Measurements from ENCODE around the gene SNAP47.

The SNAP47 gene

DNA sequence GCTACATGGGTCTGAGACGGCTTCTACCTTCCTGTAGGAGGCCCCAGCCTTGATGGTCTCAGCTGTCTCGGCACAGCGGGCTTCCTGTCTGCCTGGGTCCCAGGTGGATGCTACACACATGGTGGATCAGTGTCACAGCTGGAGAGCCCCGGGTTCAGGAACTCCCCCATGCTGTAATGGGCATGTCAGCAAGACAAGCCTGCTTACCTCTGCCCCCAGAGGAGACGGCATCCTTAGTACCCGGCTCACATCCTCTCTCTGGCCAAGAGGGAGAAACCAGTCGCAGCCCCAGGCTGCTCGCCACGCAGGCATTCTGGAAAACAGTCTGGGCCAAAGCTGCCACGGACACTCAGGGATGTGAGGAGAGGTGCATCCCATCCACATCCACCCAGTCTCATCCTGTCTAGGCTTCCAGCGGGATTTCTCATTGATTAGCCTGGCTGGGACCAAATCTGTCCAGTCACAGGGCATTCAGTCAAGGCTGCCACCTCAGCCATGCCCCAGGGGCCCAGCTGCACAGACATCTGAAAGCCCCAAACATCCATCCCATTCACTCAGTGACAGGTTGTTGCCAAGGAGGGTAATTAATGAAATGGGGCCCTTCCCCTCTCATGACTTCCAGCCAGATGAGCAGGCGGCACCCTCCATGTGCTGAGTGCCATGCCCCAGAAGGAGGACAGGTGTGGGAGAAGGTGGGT, 10.5 kb downstream of the SNAP47 start:
- no peak overlapping the region for H3K4me3 ChIP-seq (ENCODE audit: low read depth, low read length)
- no peak for DNase-seq (ENCODE audit: low read depth)
- TF ChIP-seq, protein P1, sequence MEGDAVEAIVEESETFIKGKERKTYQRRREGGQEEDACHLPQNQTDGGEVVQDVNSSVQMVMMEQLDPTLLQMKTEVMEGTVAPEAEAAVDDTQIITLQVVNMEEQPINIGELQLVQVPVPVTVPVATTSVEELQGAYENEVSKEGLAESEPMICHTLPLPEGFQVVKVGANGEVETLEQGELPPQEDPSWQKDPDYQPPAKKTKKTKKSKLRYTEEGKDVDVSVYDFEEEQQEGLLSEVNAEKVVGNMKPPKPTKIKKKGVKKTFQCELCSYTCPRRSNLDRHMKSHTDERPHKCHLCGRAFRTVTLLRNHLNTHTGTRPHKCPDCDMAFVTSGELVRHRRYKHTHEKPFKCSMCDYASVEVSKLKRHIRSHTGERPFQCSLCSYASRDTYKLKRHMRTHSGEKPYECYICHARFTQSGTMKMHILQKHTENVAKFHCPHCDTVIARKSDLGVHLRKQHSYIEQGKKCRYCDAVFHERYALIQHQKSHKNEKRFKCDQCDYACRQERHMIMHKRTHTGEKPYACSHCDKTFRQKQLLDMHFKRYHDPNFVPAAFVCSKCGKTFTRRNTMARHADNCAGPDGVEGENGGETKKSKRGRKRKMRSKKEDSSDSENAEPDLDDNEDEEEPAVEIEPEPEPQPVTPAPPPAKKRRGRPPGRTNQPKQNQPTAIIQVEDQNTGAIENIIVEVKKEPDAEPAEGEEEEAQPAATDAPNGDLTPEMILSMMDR (IDR thresholded peaks at IDR 0.05; ENCODE audit: insufficient read depth, low read depth, low read length, missing control alignments), result no peak

GRCh38 chr1:227746676-227747075, 11.4 kb downstream of the SNAP47 start:
- TF ChIP-seq, protein P1 (IDR thresholded peaks at IDR 0.05; ENCODE audit: insufficient read depth, low read depth, low read length, missing control alignments), result no peak
- no peak overlapping the region for H3K4me3 ChIP-seq (ENCODE audit: low read depth, low read length)
- no peak for DNase-seq (ENCODE audit: low read depth)

- TF ChIP-seq, protein P1 (IDR thresholded peaks at IDR 0.05; ENCODE audit: insufficient read depth, low read depth, low read length, missing control alignments), result no peak
- no peak overlapping the region for H3K4me3 ChIP-seq (ENCODE audit: low read depth, low read length)
- no peak for DNase-seq (ENCODE audit: low read depth)
Observed at GRCh38 chr1:227747382-227747781, 12.1 kb downstream of the SNAP47 start.

- TF ChIP-seq, protein P1 (IDR thresholded peaks at IDR 0.05; ENCODE audit: insufficient read depth, low read depth, low read length, missing control alignments), result no peak
- no peak for DNase-seq (ENCODE audit: low read depth)
- no peak overlapping the region for H3K4me3 ChIP-seq (ENCODE audit: low read depth, low read length)
Observed at GRCh38 chr1:227747948-227748495, 12.8 kb downstream of the SNAP47 start.

DNA sequence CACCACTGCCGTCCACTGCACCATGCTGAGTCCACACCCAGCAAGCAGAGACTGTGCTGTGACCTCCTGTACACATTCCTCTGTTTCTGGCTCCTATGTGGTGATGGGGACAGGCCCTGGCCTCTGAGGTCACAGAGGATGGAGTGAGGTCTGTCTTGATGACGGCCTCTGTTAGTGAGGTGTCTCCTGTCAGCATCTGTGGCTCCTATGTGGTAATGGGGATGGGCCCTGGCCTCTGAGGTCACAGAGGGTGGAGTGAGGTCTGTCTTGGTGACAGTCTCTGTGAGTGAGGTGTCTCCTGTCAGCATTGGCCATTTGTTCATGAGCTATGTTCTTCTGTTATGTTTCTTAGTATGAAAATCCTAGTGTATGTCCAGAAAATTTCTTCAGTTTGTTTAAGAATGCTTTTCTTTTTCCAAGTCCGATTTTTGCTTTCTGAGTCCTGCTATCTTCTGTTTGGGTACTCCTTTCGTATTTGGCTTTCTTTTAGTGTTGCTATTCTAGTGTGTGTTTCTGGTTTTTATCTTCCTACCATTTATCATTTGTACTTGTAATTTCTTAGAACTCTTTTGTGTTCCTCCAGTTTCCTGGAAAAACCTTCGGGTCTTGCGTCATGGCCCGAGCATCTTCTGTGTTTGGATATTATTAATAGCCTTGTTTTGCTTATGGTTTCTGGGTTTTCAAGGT, 13.4 kb downstream of the SNAP47 start:
- TF ChIP-seq, protein P1 (IDR thresholded peaks at IDR 0.05; ENCODE audit: insufficient read depth, low read depth, low read length, missing control alignments), result no peak
- H3K4me3 ChIP-seq (ENCODE audit: low read depth, low read length), result no peak overlapping the region
- DNase-seq (ENCODE audit: low read depth), result no peak

GRCh38 chr1:227749225-227749624, 14.0 kb downstream of the SNAP47 start:
- TF ChIP-seq, protein P1 (IDR thresholded peaks at IDR 0.05; ENCODE audit: insufficient read depth, low read depth, low read length, missing control alignments), result no peak
- no peak overlapping the region for H3K4me3 ChIP-seq (ENCODE audit: low read depth, low read length)
- no peak for DNase-seq (ENCODE audit: low read depth)
